NCI-H2196 treated with DMSO at 0.1 percent for 48 hours (cell line): Measurements from ENCODE around the gene PODNL1.
"Not testable (repeated sequence)": the region's sequence is repeated elsewhere in the genome, so short reads cannot be mapped to it uniquely, and the experiment has no call there.

ENCODE experiments used
- DNase-seq: peaks from one replicate; lab custom pipeline; 2025; ENCODE audit not compliant: unreplicated experiment; lab: John Stamatoyannopoulos, UW

Gene PODNL1

GRCh38 chr19:13973479-13973878 is 35.3 kb upstream of the PODNL1 start:
- DNase-seq: not testable (repeated sequence)

GRCh38 chr19:13972368-13973155 is 34.3 kb upstream of the PODNL1 start:
- DNase-seq: no peak

- DNase-seq: not testable (repeated sequence)
These were observed 33.7 kb upstream of the PODNL1 start for GRCh38 chr19:13971868-13972267.

- DNase-seq: no peak
These were observed 31.7 kb upstream of the PODNL1 start for GRCh38 chr19:13969897-13970296.

GRCh38 chr19:13968999-13969398 is 30.8 kb upstream of the PODNL1 start:
- DNase-seq: no peak

GRCh38 chr19:13968383-13968935 is 30.2 kb upstream of the PODNL1 start:
- DNase-seq: no peak

- not testable (repeated sequence) for DNase-seq
These were observed 29.0 kb upstream of the PODNL1 start for GRCh38 chr19:13967206-13967605.

GRCh38 chr19:13966684-13967128 is 28.5 kb upstream of the PODNL1 start:
- no peak for DNase-seq

GRCh38 chr19:13965926-13966683 is 27.9 kb upstream of the PODNL1 start:
- no peak for DNase-seq

- no peak for DNase-seq
These were observed 27.2 kb upstream of the PODNL1 start for GRCh38 chr19:13965377-13965896.

- DNase-seq: no peak
These were observed 26.6 kb upstream of the PODNL1 start for GRCh38 chr19:13964776-13965175.

GRCh38 chr19:13963603-13964105 is 25.4 kb upstream of the PODNL1 start:
- no peak for DNase-seq

GRCh38 chr19:13962699-13963602 is 24.7 kb upstream of the PODNL1 start:
- no peak for DNase-seq

GRCh38 chr19:13961826-13962698 is 23.8 kb upstream of the PODNL1 start:
- no peak for DNase-seq

GRCh38 chr19:13960863-13961784 is 22.9 kb upstream of the PODNL1 start:
- DNase-seq: no peak

- DNase-seq: no peak
These were observed 22.0 kb upstream of the PODNL1 start for GRCh38 chr19:13959962-13960862.
